HG03097 (cell line): ENCODE data around the gene RNF112.
"Not testable (repeated sequence)": the region's sequence is repeated elsewhere in the genome, so short reads cannot be mapped to it uniquely, and the experiment has no call there.

Experiments
- ATAC-seq: cut with Tn5 transposase; IDR thresholded peaks from one replicate; pipeline ENCODE4 v1.9.1; 2021; ENCODE audit not compliant: unreplicated experiment, low FRiP score

RNF112 gene

DNA sequence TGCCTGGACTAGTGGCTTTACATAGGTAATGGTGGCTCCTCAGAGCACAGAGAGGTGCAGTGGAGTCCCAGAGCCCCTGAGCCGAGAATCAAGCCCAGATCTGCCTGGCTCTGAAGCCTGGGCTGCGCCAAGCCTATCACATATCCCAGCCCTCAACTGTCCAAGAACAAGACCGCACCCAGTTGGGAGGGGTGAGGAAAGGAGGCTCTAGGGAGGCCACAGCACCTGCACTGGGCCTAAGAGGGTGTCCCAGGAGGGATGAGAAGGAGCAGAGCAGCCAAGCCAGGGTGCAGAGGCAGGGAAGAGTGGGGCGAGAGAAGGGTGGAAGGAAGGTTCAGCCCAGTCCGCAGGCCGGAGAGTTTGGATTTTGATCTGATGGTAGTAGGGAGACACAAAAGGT, 941 bp upstream of the RNF112 start:
- ATAC-seq: no peak

DNA sequence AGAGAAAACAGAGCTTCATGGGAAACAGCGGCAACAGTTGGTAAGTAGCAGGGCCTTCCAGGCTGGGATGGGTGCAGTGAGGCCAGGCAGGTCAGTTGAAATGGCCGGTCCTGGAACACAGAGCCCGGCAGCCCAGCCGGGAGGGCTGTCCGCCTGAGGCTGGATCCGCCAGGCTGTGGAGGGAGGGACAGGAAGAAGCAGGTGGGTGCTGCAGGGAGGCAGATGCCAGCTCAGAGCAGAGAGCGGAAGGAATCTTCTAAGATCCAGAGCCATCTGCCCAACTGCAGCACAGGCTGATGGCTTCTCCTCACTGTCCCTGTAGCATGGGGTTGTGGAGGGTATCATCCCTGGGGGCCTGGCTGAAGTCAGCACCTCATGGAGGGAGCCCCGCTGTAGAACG, 599 bp downstream of the RNF112 start:
- no peak for ATAC-seq

DNA sequence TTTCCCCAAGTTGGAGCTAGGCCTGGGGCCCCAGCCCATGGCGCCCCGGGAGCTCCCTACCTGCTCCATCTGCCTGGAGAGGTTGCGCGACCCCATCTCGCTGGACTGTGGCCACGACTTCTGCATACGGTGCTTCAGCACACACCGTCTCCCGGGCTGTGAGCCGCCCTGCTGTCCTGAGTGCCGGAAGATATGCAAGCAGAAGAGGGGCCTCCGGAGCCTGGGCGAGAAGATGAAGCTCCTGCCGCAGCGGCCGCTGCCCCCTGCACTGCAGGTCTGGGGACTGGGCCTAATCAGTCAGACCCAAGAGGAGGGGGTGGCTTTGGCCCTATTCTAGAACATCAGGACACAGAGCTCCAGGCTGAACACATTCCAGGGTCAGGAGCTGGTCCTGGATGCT, 1.5 kb downstream of the RNF112 start:
- ATAC-seq: no peak

DNA sequence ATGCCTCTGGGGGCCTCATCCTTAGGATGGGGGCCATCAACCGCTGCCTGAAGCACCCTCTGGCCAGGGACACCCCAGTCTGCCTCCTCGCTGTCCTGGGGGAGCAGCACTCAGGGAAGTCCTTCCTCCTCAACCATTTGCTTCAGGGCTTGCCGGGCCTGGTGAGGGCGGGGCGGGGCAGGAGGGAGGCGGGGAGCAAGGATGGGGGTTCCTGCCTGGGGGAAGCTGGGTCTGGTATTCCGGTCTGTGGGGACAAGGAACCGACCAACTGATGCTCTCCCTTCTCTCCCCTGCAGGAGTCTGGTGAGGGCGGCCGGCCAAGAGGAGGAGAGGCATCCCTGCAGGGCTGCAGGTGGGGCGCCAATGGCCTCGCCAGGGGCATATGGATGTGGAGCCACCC, 2.0 kb downstream of the RNF112 start:
- ATAC-seq: no peak

DNA sequence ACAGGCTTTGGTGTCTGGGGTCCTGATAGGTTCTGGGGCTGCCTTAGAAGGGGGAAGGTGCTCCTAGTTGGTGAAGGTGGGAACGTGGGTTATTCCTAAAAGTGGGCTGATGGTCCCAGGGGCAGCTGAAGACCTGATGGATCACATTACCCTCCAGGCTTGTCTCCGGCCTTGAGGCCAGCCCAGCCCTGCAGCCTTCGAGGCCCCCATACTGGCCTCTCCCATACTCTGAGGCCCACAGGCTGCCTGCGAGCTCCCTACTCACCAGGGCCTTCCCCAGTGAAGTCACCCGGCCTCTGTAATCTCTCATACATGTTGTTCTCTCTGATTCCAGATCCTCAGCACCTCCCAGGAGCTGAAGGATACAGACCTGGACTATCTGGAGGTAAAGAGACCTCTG, 2.7 kb downstream of the RNF112 start:
- ATAC-seq: no peak

DNA sequence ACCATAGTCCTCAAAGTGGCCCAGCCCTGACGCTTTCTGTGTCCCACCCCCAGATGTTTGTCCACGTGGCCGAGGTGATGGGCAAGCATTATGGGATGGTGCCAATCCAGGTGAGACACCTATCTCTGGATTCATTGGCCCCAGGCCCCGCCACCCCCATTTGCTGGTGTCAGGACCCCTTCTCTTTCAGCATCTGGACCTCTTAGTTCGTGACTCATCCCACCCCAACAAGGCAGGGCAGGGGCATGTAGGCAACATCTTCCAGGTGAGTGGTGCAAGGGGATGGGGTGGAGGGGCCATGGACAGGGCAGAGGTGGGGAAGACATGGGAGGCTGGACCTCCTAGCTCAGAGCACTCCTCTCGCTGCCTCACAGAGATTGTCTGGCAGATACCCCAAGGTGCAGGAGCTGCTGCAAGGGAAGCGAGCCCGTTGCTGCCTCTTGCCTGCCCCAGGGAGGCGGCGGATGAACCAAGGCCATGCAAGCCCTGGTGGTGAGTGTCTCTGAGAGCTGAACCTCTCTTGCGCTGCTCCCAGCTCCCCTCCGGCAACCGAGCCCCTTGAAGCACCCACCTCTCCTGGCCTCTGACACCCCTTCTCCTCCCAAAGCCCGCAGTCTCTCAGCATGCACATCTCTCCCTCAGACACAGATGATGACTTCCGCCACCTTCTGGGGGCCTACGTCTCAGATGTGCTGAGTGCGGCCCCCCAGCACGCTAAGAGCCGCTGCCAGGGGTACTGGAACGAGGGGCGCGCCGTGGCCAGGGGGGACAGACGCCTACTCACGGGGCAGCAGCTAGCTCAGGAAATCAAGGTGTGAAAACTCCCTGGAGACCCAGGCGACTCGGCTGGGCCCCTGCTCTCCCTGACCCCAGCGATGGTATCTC, 3.6 kb downstream of the RNF112 start:
- ATAC-seq: no peak

DNA sequence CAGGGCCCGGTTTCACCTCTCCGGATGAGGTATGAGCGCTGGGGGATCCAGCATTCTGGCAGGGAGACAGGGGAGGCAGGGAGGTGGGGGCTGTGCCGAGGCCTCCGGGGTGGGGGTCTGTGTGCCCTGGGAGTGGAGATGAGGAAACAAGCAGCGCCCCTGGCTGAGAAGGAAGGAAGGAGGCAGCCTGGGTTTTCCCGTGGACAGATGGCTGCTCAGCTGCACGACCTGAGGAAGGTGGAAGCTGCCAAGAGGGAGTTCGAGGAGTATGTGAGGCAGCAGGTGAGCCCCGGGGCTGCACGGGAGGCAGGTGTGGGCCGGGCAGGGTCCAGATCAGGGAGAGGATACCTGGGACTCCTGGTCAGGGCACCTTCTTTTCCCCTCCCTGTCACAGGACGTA, 4.3 kb downstream of the RNF112 start:
- no peak for ATAC-seq

DNA sequence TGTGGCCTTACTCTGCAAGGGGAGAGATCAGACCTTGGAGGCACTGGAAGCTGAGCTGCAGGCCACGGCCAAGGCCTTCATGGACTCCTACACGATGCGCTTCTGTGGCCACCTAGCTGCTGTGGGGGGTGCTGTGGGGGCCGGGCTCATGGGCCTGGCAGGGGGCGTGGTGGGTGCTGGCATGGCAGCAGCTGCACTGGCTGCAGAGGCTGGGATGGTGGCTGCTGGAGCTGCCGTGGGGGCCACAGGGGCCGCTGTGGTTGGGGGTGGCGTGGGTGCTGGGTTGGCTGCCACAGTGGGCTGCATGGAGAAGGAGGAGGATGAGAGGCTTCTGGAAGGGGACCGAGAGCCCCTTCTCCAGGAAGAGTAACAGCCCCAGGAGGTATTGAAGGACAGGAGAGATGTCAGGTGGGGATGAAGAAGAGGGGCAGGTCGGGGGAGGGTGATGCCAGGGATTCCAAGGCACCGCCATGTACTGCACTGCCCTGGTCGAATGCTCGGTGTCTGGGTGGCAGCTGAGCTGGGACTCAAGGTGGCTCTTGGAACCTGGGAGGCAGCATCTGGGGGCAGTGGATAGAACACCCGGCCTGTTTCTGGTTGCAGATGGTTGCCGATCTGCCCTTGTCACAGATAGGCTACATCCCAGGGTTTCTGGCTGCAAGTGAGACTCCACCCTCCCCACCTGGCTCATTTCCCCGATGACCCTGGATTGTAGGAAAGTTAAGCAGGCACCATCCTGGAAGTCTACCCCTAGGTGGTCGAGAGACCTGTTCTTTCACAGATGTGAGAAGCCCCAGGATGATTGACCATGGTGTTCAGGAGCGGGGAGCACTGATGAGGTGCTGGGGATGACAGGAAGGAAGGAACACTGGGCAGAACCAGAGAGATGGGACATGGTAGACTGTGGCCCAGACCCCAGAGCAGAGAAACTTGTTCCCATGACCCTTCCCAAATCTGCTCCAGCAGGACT, 5.1 kb downstream of the RNF112 start:
- no peak for ATAC-seq

DNA sequence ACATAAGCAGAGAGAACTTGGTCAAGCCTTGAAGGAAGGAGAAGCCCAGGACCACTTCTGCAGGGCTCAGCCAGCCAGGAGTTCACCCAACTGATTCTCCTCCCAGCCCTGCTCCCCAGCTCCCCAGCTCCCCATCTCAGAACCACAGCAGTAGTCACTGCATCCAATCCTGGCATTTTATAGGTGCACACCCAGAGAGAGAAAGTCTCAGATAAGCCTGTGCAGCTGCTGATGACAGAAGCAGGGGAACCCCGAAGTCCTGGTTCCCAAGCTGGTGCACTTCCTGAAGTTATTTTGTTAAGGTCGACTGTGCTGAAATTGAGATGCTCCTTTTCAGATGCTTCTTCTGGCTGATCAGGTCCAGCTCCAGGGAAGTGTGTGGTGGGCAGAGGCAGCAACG, 6.6 kb downstream of the RNF112 start:
- no peak for ATAC-seq

DNA sequence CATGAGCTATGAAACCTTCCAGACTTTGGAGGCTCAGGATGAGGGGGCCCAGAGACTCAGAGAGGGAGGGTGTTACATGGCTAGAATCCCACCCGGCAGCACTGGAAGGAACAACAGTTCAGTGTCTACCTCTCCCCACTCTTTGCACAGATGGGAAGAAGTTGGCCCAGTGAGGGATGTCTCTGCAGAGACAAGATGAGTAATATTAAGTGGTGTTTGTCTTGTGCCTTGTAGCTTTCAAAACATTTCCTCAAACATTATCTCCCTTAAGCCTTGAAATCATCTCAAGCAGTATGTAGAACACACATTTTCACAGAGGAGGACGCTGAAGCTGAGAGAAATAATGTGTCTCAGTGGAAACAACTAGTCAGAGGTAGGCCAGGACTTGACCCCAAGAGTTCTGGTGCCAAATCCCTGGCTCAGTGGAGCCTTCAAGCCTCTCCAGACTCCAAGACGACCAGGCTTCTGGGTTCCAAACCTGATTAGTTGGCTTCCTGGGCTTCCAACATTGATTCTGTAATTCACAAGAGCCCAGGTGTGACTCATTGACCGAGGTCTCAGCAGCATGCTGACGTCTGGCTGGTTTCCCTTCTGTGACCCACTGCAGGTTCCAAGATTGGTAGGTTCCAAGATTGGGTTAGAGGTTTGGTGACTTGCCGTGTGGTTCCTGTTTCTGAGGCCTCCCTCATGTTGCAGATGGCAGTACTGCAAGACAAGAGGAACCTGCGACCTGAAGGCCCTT, 7.4 kb downstream of the RNF112 start:
- ATAC-seq: no peak

DNA sequence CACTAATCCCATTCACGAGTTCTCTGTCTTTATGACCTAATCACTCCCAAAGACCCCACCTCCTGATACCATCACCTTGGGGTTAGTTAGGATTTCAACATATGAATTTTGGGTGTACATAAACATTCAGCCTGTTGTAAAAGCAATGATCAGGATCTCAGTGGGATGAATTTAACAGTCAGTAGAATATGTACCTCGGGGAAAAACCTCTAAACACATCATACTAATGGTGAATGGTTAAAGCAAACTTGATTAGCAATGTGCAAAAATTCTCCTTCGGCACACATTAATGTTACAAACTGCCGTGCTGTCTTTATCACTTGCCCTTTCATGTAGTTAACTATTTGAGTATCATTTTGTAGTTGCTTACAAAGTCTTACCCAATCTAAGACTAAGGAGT, 10.2 kb downstream of the RNF112 start:
- no peak for ATAC-seq

DNA sequence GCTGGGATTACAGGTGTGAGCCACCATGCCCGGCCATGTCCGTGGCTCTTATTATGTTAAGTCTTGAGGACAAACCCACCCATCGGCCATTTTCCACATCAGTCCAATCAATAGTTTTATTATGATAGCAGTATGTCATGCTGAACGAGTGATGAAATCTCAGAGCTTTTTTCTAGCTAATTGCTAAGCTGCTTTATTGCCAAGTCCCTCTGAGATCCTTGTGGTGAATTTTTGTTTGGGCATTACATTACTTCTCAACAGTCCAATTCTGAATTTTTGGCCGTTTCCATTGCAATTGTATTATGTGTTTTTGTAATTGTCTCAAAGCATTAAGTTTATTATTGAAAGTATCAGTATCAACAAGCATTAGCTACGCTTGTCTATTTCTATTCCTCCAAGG, 10.9 kb downstream of the RNF112 start:
- ATAC-seq: no peak

DNA sequence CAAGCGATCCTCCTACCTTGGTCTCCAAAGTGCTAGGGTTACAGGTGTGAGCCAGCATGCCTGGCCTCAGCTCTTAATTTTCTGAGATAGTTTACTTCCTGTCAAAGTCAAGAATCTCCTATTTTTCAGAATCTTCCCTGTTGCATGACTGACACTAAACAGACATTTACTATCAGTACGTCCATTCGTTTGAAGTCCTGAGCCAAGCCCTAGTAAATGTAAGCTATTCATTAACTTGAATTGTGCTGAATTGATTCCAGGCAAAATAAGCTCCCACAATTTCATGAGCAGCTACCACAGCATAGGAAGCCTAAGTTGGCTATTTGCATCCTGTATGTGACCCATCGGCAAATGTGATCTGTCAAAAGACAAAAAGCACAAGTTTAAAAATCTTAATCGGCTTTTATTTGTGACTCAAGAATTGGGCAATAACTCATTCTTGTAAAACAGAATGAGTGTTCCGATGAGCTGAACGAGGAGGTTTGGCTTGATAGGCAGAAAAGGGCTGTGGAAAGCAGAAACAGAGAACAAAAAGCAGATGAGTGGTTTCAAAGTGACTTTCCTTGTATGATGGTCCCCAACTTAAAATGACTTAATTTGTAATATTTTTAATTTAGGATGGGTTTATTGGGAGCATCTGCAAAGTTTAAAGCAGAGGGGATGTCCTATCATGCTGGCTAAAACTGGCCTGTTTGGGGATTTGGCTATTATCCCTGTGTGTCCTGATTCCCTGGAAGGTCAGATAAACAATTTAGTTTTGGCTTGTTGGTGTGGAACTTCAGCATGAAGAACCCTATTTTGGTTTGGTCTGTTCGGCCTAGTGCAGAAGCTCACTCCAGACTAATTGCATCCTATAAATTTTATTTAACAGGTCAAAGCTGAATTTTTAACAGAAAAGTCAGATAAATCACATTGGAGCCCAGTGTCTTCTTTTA, 14.2 kb downstream of the RNF112 start:
- ATAC-seq: no peak

DNA sequence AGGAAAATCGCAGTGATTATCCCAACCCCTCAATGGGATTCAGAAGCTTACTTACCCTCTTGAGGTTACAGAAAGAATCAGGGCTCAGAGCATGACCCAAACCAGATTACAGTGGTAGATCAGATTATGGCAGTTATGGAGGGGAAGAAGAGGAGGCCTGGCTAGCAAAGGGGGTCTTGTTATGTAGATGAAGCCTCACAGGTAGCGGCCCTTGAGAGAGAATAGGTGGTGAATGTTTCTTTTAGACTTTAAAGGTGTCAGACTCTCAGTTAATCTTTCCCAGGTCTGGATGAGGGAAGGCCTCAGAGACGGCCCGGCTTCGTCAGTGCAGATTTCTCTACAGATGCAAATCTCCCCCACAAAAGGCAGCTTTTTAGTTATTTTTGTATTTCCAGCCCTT, 15.6 kb downstream of the RNF112 start:
- ATAC-seq: no peak

DNA sequence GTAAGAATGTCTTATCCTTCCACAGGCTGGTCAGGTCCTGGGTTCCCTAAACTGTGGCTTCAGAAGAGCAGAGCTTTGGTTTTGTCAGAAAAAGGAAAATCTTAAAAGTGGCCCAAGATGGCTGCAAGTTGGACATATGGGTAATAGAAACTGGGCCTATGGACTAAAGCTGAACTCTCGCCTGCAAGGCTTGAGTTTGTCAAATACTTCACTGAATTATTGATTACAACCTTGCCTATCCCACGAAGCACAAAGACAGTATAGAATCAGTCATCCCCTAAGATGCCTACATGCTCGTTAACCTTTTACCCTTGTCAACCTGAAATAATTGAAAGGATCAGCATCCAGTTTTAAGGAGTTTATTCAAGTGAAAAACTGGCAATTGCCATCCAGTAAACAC, 20.7 kb downstream of the RNF112 start:
- no peak for ATAC-seq

DNA sequence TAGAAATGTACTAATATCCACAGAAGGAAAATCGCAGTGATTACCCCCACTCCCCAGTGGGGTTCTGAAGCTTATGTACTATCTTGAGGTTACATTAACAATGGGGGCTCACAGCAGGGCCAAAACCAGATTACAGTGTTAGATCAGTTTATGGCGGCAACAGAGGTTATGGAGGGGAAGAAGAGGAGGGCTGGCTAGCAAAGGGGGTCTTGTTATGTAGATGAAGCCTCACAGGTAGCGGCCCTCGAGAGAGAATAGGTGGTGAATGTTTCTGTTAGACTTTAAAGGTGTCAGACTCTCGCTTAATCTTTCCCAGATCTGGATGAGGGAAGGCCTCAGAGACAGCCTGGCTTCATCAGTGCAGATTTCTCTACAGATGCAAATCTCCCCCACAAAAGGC, 22.2 kb downstream of the RNF112 start:
- no peak for ATAC-seq

DNA sequence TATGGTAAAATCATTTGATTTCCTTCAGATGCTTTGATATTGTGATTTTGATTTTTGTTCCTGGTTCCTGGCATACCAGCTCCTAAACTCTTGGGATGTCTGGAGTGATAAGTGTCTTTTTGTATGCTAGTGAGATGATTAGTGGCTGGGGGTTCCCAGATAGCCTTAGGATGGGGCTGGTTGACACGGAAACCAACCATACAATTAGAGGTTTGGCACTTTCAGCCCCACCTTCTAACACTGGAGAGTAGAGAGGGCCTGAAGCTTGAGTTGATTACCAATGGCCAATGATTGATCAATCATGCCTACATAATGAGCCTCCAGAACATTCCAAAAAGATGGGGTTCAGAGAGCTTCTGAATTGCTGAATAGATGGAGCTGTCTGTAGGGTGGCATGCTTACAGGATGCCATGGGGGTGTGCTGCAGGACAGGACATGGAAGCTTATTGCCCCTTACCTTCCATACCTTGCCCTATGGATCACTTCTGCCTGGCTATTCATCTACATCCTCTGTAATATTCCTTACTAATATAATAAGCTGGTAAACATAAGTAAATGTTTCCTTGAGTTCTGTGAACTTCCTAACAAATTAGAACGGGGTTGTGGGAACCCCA, 22.8 kb downstream of the RNF112 start:
- no peak for ATAC-seq

DNA sequence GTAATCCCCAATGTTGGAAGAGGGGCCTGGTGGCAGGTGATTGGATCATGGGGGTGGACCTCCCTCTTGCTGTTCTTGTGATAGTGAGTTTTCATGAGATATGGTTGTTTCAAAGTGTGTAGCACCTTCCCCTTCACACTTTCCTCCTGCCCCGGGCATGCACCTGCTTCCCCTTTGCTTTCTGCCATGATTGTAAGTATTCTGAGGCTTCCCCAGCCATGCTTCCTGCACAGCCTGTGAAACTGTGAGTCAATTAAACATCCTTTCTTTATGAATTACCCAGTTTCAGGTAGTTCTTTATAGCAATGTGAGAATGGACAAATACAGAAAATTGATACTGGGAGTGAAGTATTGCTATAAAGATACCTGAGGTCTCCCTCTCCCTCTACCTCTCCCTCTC, 29.4 kb downstream of the RNF112 start:
- no peak for ATAC-seq

DNA sequence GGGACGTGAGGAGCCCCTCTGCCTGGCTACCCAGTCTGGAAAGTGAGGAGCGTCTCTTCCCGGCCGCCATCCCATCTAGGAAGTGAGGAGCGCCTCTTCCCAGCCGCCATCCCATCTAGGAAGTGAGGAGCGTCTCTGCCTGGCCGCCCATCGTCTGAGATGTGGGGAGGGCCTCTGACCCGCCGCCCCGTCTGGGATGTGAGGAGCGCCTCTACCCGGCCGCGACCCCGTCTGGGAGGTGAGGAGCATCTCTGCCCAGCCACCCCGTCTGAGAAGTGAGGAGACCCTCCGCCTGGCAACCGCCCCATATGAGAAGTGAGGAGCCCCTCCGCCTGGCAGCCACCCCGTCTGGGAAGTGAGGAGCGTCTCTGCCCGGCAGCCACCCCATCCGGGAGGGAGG, 30.3 kb downstream of the RNF112 start:
- ATAC-seq: not testable (repeated sequence)
